Stimulated activated CD8-positive, alpha-beta memory T cell treated with anti-CD3 and anti-CD28 coated beads, Interleukin-4, amount 100 ng/mL, for 24 hours (primary cell): ENCODE data around the gene SNX19.

Experiments
- DNase-seq: peaks from one replicate; pipeline ENCODE4 v3.0.0-alpha.2; 2020; ENCODE audit warnings: low read depth

Gene SNX19

GRCh38 chr11:130907229-130907628 is 9.1 kb downstream of the SNX19 start:
- DNase-seq: no peak

- no peak for DNase-seq
These were observed 9.7 kb downstream of the SNX19 start for GRCh38 chr11:130906616-130907015.

- no peak for DNase-seq
These were observed 10.8 kb downstream of the SNX19 start for GRCh38 chr11:130905512-130905911.

- DNase-seq: no peak
These were observed 11.9 kb downstream of the SNX19 start for GRCh38 chr11:130904380-130904779.

GRCh38 chr11:130902380-130902779 is 13.9 kb downstream of the SNX19 start:
- no peak for DNase-seq

- DNase-seq: no peak
These were observed 17.2 kb downstream of the SNX19 start for GRCh38 chr11:130899106-130899505.

GRCh38 chr11:130897262-130898182 is 18.8 kb downstream of the SNX19 start:
- no peak for DNase-seq

GRCh38 chr11:130894322-130895025 is 21.8 kb downstream of the SNX19 start:
- peak; percentile 37 for DNase-seq

GRCh38 chr11:130892861-130893260 is 23.4 kb downstream of the SNX19 start:
- no peak for DNase-seq

- no peak for DNase-seq
These were observed 25.0 kb downstream of the SNX19 start for GRCh38 chr11:130891326-130891725.

GRCh38 chr11:130890039-130890745 is 26.1 kb downstream of the SNX19 start:
- no peak for DNase-seq

- no peak for DNase-seq
These were observed 27.5 kb downstream of the SNX19 start for GRCh38 chr11:130888790-130889189.

GRCh38 chr11:130886704-130887103 is 29.6 kb downstream of the SNX19 start:
- no peak for DNase-seq

- DNase-seq: no peak
These were observed 34.1 kb downstream of the SNX19 start for GRCh38 chr11:130882138-130882551.

- no peak for DNase-seq
These were observed 34.7 kb downstream of the SNX19 start for GRCh38 chr11:130881475-130882137.

GRCh38 chr11:130879836-130880235 is 36.4 kb downstream of the SNX19 start:
- DNase-seq: no peak

- DNase-seq: no peak
These were observed 39.1 kb downstream of the SNX19 start for GRCh38 chr11:130876931-130877915.

GRCh38 chr11:130876100-130876499 is 40.2 kb downstream of the SNX19 start:
- no peak for DNase-seq

GRCh38 chr11:130874955-130875531 is 41.2 kb downstream of the SNX19 start:
- no peak for DNase-seq

GRCh38 chr11:130874396-130874795 is 41.9 kb downstream of the SNX19 start:
- no peak for DNase-seq
